ENCODE results near the gene INPP5D.
"Not testable (repeated sequence)": the region's sequence is repeated elsewhere in the genome, so short reads cannot be mapped to it uniquely, and the experiment has no call there.

DNA sequence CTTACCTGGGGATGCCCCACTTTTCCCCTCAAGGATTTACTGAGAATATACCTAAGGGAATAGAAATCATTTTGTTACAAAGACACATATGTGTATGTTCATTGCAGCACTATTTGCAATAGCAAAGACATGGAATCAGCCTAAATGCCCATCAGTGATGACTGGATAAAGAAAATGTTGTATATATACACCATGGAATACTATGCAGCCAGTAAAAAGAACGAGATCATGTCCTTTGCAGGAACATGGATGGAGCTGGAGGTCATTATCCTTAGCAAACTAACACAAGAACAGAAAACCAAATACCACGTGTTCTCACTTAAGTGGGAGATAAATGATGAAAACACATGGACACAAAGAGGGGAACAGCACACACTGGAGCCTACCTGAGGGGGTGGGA lies 63.4 kb downstream of the INPP5D start:
- TF ChIP-seq CTCF, EP300 (IDR thresholded peaks at IDR 0.05): not testable (repeated sequence)
